GM21528 (cell line): ENCODE results near the gene AGO4.
"Not testable (repeated sequence)": the region's sequence is repeated elsewhere in the genome, so short reads cannot be mapped to it uniquely, and the experiment has no call there.

ENCODE experiments used
- ATAC-seq: cut with Tn5 transposase; IDR thresholded peaks from one replicate; pipeline ENCODE4 v1.9.1; 2021; ENCODE audit warnings: mild to moderate bottlenecking, moderate library complexity; ENCODE audit not compliant: unreplicated experiment, low FRiP score

The AGO4 gene

GRCh38 chr1:35810096-35810881 lies 2.5 kb downstream of the AGO4 start:
- ATAC-seq, result no peak

DNA sequence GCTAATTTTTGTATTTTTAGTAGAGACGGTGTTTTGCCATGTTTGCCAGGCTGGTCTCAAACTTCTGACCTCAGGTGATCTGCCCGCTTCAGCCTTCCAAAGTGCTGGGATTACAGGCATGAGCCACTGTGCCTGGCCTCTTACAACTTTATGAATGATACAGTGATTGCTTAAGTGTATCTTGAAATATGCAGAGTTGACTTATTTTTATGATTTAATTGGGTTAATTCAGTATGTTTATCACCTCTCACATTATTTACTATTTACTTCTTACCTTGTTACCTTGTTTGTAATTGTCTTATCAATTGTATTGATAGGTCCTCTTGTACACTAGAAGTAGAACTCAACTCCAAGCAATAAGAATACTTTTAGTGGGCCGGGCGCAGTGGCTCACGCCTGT lies 4.9 kb downstream of the AGO4 start:
- ATAC-seq, result not testable (repeated sequence)

- no peak for ATAC-seq
Measured at GRCh38 chr1:35825255-35825654, 17.4 kb downstream of the AGO4 start.

DNA sequence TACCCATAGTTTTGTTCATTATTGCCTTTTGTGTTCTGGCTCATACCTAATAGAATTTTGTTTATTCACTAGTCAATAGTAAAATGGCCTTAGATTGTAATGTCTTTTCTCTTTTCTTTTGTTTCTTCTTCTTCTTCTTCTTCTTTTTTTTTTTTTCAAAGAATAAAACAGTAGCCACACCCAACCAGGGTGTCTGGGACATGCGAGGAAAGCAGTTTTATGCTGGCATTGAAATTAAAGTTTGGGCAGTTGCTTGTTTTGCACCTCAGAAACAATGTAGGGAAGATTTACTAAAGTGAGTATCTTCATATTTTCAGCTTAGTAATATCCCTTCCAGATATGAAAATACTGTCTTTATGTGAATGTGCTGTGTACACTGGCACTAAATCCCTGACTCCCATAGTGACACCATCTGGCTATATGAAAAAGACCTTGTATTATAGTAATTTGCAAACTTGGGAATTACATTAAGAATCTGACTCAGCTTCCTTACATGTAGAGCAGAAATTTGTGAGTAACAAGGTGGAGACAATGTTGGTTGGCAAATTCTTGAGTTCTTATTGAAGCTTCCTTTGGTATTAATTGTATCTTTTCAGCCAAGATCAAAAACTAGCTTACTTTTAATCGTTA lies 24.6 kb downstream of the AGO4 start:
- ATAC-seq, result no peak

DNA sequence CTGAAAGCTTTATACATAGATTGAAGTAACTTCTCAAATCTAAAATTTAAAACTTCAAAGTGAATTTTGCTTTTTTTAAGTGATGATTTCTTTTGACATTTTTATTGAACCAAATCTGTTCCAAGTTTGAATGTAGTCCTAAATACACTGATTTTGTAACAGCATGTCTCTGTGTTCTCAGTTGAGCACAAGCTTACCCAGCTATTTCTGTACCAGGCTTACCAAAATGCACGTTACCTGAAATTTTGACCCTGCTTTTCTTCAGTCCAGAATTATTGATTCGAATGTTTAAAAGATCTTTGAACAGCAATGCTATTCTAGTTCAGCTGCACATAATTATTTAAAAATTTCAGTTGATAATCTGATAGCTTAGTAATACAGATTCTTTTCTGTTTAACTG lies 25.6 kb downstream of the AGO4 start:
- ATAC-seq, result no peak

DNA sequence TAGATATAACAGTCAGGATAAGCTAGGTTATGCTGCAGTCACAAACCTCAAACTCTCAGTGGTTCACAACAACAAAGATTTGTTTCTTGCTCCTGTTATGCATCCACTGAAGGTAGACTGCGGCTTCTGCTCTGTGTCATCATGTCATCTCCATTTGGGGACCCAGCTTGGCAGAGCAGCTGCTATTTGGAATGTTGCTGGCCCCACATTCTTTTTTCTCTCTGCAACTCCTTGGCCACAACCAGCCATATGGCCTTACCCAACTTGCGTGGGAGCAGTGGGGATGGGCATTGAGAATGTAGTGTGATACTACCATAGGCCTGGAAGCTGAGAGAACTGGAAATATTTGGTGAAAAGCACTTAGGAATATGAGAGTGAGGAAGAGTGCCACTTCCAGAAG lies 26.4 kb downstream of the AGO4 start:
- ATAC-seq, result no peak

- no peak for ATAC-seq
Measured at GRCh38 chr1:35835398-35835797, 27.6 kb downstream of the AGO4 start.

- no peak for ATAC-seq
Measured at GRCh38 chr1:35836734-35837133, 28.9 kb downstream of the AGO4 start.

DNA sequence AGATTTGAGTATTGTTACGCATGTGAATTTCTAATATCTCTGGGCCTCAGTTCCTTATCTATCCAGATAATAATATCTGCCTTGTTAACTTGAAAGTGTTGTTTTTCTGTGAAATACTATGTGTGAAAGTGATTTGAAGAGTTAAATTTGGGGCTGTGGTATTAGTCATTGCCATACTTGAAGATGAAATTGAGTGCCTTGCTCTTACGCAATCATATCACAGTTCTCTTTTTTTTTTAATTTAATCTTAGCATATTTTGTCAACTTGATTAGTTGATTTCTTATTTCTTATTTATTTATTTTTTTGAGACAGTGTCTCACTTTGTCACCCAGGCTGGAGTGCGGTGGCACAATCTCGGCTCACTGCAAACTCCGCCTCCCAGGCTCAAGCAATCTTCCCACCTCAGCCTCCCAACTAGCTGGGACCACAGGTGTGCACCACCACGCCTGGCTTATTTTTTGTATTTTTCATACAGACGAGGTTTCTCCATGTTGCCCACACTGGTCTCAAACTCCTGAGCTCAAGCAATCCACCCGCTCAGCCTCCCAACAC lies 31.0 kb downstream of the AGO4 start:
- ATAC-seq, result no peak

GRCh38 chr1:35844826-35845225 lies 37.0 kb downstream of the AGO4 start:
- no peak for ATAC-seq

GRCh38 chr1:35845766-35846165 lies 38.0 kb downstream of the AGO4 start:
- no peak for ATAC-seq

GRCh38 chr1:35847935-35848565 lies 40.2 kb downstream of the AGO4 start:
- no peak for ATAC-seq

DNA sequence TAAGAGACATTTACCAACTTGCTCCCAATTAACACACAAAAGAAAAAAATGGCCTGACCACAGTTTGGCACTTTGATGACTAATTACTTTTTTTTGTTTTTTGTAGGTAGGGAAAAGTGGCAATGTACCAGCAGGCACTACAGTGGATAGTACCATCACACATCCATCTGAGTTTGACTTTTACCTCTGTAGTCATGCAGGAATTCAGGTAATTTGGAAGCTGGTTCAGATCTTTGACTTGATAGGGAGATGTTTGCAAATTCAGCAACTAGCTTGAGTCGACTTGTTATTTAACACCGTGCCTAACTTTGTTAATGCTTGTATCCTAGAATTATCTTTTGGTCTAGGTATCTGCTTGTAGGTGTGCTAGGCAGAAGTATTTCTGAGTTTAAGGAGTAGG lies 42.2 kb downstream of the AGO4 start:
- no peak for ATAC-seq

- no peak for ATAC-seq
Measured at GRCh38 chr1:35850716-35851115, 42.9 kb downstream of the AGO4 start.

- ATAC-seq, result no peak
Measured at GRCh38 chr1:35851132-35851869, 43.5 kb downstream of the AGO4 start.

DNA sequence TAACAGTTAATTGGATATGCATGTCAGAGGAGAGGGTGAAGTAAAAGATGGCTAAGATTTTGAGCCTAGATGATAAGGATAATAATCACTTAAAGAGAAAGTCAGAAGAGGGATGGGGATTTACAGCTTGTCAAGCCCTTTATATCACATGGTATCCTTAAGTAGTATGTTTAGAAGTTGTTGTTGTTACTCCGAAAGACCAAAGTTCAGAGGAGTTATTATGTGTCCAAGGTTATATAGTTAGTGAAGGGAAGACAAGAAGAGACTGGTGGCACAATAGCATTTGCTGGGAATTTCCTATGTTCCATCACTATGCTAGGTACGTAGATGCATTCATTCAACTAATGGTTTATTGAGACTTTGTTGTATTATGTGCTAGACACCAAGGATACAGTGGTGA lies 44.4 kb downstream of the AGO4 start:
- no peak for ATAC-seq

DNA sequence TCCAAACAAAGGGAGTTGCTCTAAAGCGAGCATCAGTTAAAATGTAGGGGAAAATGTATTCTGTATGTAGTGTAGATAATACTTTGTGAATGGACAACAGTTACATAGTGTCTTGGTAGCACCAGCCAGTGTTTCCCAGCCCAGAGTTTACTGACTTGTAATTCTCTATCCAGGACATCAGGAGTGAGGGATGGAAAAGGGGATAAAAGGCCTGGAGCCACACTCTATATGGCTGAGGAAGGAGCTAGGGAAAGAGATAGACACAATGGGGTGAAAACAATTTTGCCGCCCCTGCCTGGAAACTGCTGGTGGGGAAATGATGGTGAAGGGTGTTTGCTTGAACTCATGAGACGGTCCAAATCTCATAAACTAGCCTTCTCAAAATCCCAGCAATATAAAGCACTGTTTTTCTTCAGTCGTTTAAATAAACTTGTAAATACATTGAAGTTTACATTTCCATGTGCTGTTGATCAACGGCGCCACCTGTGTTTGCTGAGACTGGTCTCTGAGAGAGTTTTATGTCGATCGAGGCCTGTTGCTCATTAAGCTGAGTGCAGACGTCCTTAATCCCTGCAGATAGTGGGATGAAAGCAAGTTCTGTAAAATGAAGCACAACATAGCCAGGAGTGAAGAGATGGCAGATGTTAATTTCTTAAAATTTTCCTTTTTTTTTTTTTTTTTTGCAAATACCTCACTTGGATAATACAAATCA lies 47.3 kb downstream of the AGO4 start:
- ATAC-seq, result no peak

GRCh38 chr1:35856964-35857363 lies 49.1 kb downstream of the AGO4 start:
- no peak for ATAC-seq

DNA sequence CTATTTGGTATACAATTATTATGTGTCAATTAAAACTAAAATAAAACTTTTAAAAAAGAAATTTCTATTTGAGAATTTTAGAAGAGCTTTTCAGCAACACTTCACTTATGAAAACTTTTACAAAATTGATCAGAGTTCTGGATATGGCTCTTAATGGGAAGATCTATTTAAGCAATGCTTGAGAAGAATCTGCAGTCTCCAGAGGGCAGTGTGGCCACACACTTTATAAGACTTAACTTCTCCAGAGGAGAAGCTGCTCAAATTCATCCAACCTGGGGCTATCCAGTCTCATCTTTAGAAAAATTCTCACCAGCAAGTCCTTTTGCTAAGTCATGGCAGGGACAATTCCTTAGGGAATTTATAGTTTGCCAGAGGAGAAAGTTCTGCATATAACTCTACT lies 50.0 kb downstream of the AGO4 start:
- no peak for ATAC-seq

DNA sequence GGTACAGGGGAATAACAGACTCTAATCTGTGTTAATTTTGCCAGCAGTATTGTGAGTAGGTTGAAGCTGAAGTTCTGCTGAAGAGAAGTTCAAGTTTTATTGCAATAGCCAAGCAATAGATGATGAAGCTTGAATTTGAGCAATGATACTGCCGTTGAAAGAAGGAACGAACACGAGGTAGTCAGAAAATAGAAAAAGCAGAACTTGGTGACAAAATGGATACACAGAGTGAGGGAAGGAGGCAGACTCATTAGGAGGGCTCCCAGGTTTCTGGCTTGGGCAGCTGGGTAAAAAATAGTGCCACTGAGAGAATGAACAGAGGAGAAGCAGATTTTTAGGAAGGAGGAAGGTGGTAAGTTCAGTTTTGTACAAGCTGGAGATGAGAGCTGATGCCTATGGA lies 52.9 kb downstream of the AGO4 start:
- ATAC-seq, result no peak
